H9 (cell line): Measurements from ENCODE around the gene RNF113B. TPM values are rescaled to one million over a fixed set of nuclear protein-coding genes. Genes with fewer than 3 reads are reported as not detected.

Source experiments
- DNase-seq: peaks from one replicate; pipeline ENCODE4 v3.0.0-alpha.2; 2017
- H2AFZ ChIP-seq: one replicate; pipeline ENCODE4 v1.6.1; 2013; ENCODE audit warnings: mild to moderate bottlenecking, low read length, control low read depth, moderate library complexity
- H2AK5ac ChIP-seq: 2 replicates; pipeline ENCODE4 v1.6.1; 2013; ENCODE audit warnings: low read length, control low read depth, mixed read lengths; ENCODE audit not compliant: insufficient read length
- H2BK120ac ChIP-seq: one replicate; pipeline ENCODE4 v1.6.1; 2013; ENCODE audit warnings: low read depth, mild to moderate bottlenecking, low read length, control low read depth, inconsistent platforms; ENCODE audit not compliant: poor library complexity, severe bottlenecking
- H2BK12ac ChIP-seq: 2 replicates; pipeline ENCODE4 v1.6.1; 2013; ENCODE audit warnings: low read length, control low read depth, mixed read lengths, low read depth; ENCODE audit not compliant: insufficient read length
- H2BK15ac ChIP-seq: 2 replicates; pipeline ENCODE4 v1.6.1; 2013; ENCODE audit warnings: low read depth, low read length, control low read depth
- H2BK20ac ChIP-seq: one replicate; pipeline ENCODE4 v1.6.1; 2013; ENCODE audit warnings: low read depth, mild to moderate bottlenecking, low read length, control low read depth, inconsistent platforms; ENCODE audit not compliant: poor library complexity, severe bottlenecking
- H2BK5ac ChIP-seq: 2 replicates; pipeline ENCODE4 v1.6.1; 2013; ENCODE audit warnings: low read length, control low read depth, mixed read lengths; ENCODE audit not compliant: insufficient read length
- H3K14ac ChIP-seq: 2 replicates; pipeline ENCODE4 v1.6.1; 2013; ENCODE audit warnings: low read length, control low read depth; ENCODE audit not compliant: insufficient read depth
- H3K18ac ChIP-seq: 2 replicates; pipeline ENCODE4 v1.6.1; 2013; ENCODE audit warnings: low read depth, mild to moderate bottlenecking, mixed read lengths, low read length, control low read depth; ENCODE audit not compliant: insufficient read length
- H3K23ac ChIP-seq: 2 replicates; pipeline ENCODE4 v1.6.1; 2013; ENCODE audit warnings: low read length, control low read depth, mixed read lengths, low read depth; ENCODE audit not compliant: insufficient read length
- H3K23me2 ChIP-seq: 2 replicates; pipeline ENCODE4 v1.6.1; 2013; ENCODE audit warnings: low read depth, mild to moderate bottlenecking, mixed read lengths, low read length, control low read depth; ENCODE audit not compliant: insufficient read length, poor library complexity, severe bottlenecking
- H3K27ac ChIP-seq: 2 replicates; pipeline ENCODE4 v1.5.1; 2013; ENCODE audit warnings: low read length, control low read depth, mixed read lengths, low read depth; ENCODE audit not compliant: insufficient read length
- H3K27me3 ChIP-seq: 2 replicates; pipeline ENCODE4 v1.6.1; 2013; ENCODE audit warnings: low read length, control low read depth, inconsistent platforms; ENCODE audit not compliant: insufficient read depth
- H3K4ac ChIP-seq: 2 replicates; pipeline ENCODE4 v1.6.1; 2013; ENCODE audit warnings: low read depth, mild to moderate bottlenecking, control low read depth, inconsistent platforms, low read length, moderate library complexity
- H3K4me1 ChIP-seq: 2 replicates; pipeline ENCODE4 v1.6.1; 2013; ENCODE audit warnings: low read length, control low read depth, inconsistent platforms; ENCODE audit not compliant: insufficient read depth
- H3K4me2 ChIP-seq: 2 replicates; pipeline ENCODE4 v1.6.1; 2013; ENCODE audit warnings: low read length, control low read depth, mixed read lengths; ENCODE audit not compliant: insufficient read length, insufficient read depth
- H3K56ac ChIP-seq: 2 replicates; pipeline ENCODE4 v1.6.1; 2013; ENCODE audit warnings: low read depth, mild to moderate bottlenecking, mixed read lengths, low read length, control low read depth; ENCODE audit not compliant: insufficient read length
- H3K79me1 ChIP-seq: 2 replicates; pipeline ENCODE4 v1.6.1; 2013; ENCODE audit warnings: low read depth, mild to moderate bottlenecking, moderate library complexity, low read length, control low read depth, inconsistent platforms; ENCODE audit not compliant: insufficient read depth, poor library complexity, severe bottlenecking
- H3K79me2 ChIP-seq: 2 replicates; pipeline ENCODE4 v1.6.1; 2013; ENCODE audit warnings: low read length, control low read depth, inconsistent platforms; ENCODE audit not compliant: insufficient read depth
- H3K9ac ChIP-seq: 2 replicates; pipeline ENCODE4 v1.6.1; 2013; ENCODE audit warnings: low read length, control low read depth, mixed read lengths; ENCODE audit not compliant: insufficient read length; ENCODE audit errors: extremely low read depth
- H3K9me3 ChIP-seq: one replicate; pipeline ENCODE4 v1.6.1; 2013; ENCODE audit warnings: low read depth, low read length, inconsistent platforms; ENCODE audit not compliant: control insufficient read depth
- H3T11ph ChIP-seq: one replicate; pipeline ENCODE4 v1.6.1; 2013; ENCODE audit warnings: mild to moderate bottlenecking, low read length, control low read depth, inconsistent platforms
- H4K20me1 ChIP-seq: one replicate; pipeline ENCODE4 v1.6.1; 2013; ENCODE audit not compliant: control insufficient read depth, insufficient read length, insufficient read depth
- H4K5ac ChIP-seq: 2 replicates; pipeline ENCODE4 v1.6.1; 2013; ENCODE audit warnings: low read depth, mild to moderate bottlenecking, mixed read lengths, low read length, control low read depth; ENCODE audit not compliant: insufficient read length
- H4K8ac ChIP-seq: replicated peaks from 2 replicates; pipeline ENCODE4 v1.6.1; 2013; ENCODE audit warnings: low read length, control low read depth, mixed read lengths, low read depth; ENCODE audit not compliant: insufficient read length
- H4K91ac ChIP-seq: 2 replicates; pipeline ENCODE4 v1.6.1; 2013; ENCODE audit warnings: low read depth, mild to moderate bottlenecking, moderate library complexity, mixed read lengths, low read length, control low read depth; ENCODE audit not compliant: insufficient read length
- H3K27ac Mint-ChIP-seq, 3 experiments: 2 replicates in 2 of 3; 3 replicates in 1 of 3; pipeline ENCODE4 v1.8.0; 2020 to 2021; ENCODE audit warnings: mixed read lengths in 3 of 3, mild to moderate bottlenecking in 1 of 3, moderate library complexity in 1 of 3
- H3K27me3 Mint-ChIP-seq: 2 replicates; pipeline ENCODE4 v1.8.0; 2021; ENCODE audit warnings: low read depth, mild to moderate bottlenecking, moderate library complexity, mixed read lengths
- H3K36me3 Mint-ChIP-seq, 3 experiments: 2 replicates in 2 of 3; 3 replicates in 1 of 3; pipeline ENCODE4 v1.8.0; 2020 to 2021; ENCODE audit warnings: low read depth in 3 of 3, mixed read lengths in 3 of 3; ENCODE audit not compliant: insufficient read depth in 1 of 3
- H3K4me1 Mint-ChIP-seq, 2 experiments: 2 replicates each; pipeline ENCODE4 v1.8.0; 2020; ENCODE audit warnings: mixed read lengths in 2 of 2
- H3K4me3 Mint-ChIP-seq, 2 experiments: 2 replicates in 1 of 2; 3 replicates in 1 of 2; pipeline ENCODE4 v1.8.0; 2020 to 2021; ENCODE audit warnings: mild to moderate bottlenecking in 2 of 2, mixed read lengths in 2 of 2, moderate library complexity in 1 of 2
- H3K9me3 Mint-ChIP-seq, 2 experiments: 2 replicates in 1 of 2; 3 replicates in 1 of 2; pipeline ENCODE4 v1.8.0; 2020; ENCODE audit warnings: mild to moderate bottlenecking in 2 of 2, mixed read lengths in 2 of 2, moderate library complexity in 1 of 2
- CTCF ChIP-seq: fragments of 200-600 bp; sonication (generic); conservative IDR thresholded peaks from 3 replicates; pipeline ENCODE4 v1.8.0; 2021; ENCODE audit warnings: antibody characterized with exemption, mild to moderate bottlenecking
- WGBS: extraction: QIAGEN DNeasy Blood & Tissue Kit; methylation state at CpG from one replicate; pipeline ENCODE4 v1.1.7; 2013; ENCODE audit warnings: missing lambda C conversion rate, low lambda C conversion rate, mixed read lengths; ENCODE audit not compliant: insufficient read length; ENCODE audit errors: extremely low coverage; 5-methylcytosine and 5-hydroxymethylcytosine counted together
- total RNA-seq: library from RNA; stranded (reverse); gene quantifications from 2 replicates; pipeline ENCODE4 v1.2.1, GENCODE V29; 2021

RNF113B gene
- total RNA-seq, 1 experiment from 2014 or later = not detected

- Histone ChIP-seq H3K14ac (no peak overlapping the region), H2BK120ac (no peak overlapping the region), H3K4me1 (no peaks in the 10 kb centered on the region; the same call in 1 of the 2 replicates), H2BK5ac (no peak overlapping the region), H2BK12ac (no peak overlapping the region), H3K23me2 (peaks cover 3% of the 10 kb centered on the region), H4K8ac (no peak overlapping the region), H3K79me1 (peaks cover 12% of the 10 kb centered on the region), H4K20me1 (no peaks in the 10 kb centered on the region), H3K27me3 (no peaks in the 10 kb centered on the region), H2BK20ac (no peak overlapping the region), H3T11ph (no peak overlapping the region), H4K91ac (no peak overlapping the region), H3K27ac (no peak overlapping the region), H2AK5ac (no peak overlapping the region), H3K79me2 (peaks cover 2% of the 10 kb centered on the region), H2AFZ (no peak overlapping the region), H4K5ac (no peak overlapping the region), H3K23ac (no peak overlapping the region), H3K56ac (no peak overlapping the region), H2BK15ac (no peak overlapping the region), H3K4me2 (no peak overlapping the region), H3K4ac (no peak overlapping the region), H3K9me3 (no peaks in the 10 kb centered on the region), H3K18ac (no peak overlapping the region), H3K9ac (no peak overlapping the region)
- WGBS = no CpG with 5 or more reads among the region's 1 CpG
- no peaks in the 10 kb centered on the region for H3K27me3 Mint-ChIP-seq
- H3K4me3 Mint-ChIP-seq = no peak overlapping the region
- no peaks in the 10 kb centered on the region for H3K9me3 Mint-ChIP-seq
- DNase-seq = no peak
- H3K36me3 Mint-ChIP-seq = peaks cover 0 to 5% (median 1%) of the 10 kb centered on the region in 3 experiments; a peak in 2 of 7 replicates
- H3K4me1 Mint-ChIP-seq = peaks cover 32 to 41% of the 10 kb centered on the region in 2 experiments
- H3K27ac Mint-ChIP-seq = no peak overlapping the region
- TF ChIP-seq CTCF = no peak
These were observed 7.7 kb upstream of the RNF113B start for GRCh38 chr13:98184792-98185191.
